Fibroblast of skin of left biceps (primary cell): ENCODE measurements around the gene DCHS2.

Experiments used
- DNase-seq, 2 experiments: peaks; one replicate each; pipeline ENCODE4 v3.0.0-alpha.2; 2013; ENCODE audit warnings: low read depth in 2 of 2

The DCHS2 gene

DNA sequence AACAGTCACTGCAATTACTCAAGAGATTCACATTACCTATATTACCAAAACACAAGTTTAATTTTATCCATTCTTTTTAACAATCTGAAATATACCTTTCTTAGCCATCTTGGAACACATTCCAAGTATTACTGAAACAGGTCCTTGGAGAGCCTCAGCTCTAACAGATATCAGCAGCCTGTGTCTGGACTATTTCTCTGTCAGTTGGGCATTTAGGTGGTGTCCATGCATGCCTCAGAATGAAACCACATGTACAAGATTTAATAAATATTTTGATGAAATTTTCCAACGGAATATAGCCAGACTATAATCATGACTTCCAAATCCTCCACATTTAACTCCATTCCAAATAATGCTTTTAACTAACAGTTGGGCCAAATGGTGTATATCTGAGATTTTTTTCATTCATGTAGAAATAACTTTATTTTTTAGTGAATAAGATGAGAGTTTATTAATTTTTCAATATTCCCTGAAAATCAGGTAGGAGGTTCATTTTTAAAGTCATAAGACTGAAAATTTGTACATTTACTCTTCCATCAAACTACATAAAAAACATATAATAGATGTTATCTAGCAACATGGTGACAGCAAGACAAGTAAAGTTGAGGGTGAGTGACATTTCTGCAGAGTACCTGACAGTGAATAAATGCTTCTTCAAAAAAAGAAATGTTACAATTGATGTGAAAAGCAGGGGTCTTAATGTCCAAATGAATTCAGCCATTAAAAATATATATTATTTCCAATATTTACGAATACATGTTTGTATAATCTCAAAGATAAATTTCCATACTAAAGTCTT, 174.2 kb downstream of the DCHS2 start:
- no peak for DNase-seq

- DNase-seq = no peak
Observed at GRCh38 chr4:154315741-154316140, 175.9 kb downstream of the DCHS2 start.

DNA sequence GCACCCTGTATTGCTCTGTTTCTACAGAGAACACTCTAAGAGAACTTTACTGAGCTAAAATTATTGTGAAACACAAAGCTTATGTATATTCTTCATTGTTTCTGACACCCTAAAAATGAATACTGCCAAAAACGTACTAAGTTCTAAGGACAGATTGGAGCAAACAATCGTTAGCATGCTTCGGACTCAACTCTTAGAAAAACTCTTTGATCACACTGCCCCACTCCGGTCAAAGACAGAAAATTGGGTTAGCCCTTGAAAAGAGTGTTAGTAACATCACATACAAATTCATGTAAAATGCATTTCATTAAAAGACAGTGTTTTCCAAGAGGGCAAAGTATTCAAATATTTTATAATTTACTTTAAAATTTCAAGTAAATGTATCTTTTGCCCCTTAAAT, 177.4 kb downstream of the DCHS2 start:
- peak in 1 of 2 experiments; percentile 17 for DNase-seq

DNA sequence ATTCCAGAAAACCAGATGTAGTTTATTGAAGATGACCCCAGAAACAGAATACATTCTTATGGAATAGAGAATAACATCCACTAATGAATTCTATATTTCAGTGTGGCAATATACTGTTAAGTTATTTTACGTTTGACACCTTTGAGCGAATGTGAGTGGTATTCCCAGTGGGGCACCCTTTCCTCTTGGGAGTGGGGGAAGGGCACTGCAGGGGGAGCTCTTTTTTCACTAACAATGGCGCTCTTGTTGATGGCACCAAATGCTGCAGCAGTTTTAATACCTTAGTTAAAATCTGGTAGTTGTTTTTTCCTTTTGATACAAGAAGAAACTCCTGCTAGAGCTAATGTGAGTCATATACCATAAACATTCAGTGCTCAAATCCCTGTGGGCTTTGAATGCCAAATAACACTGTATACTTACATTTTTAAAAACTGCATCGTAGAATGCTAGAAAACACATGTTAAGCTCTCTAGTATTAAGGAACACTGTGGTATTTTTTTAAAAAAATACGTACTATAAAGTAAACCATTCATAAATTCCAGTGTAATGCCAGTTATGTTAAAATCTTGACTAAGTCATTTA, 178.5 kb downstream of the DCHS2 start:
- DNase-seq = peak; percentile 31 to 32

GRCh38 chr4:154312246-154312645, 179.4 kb downstream of the DCHS2 start:
- DNase-seq = no peak

DNA sequence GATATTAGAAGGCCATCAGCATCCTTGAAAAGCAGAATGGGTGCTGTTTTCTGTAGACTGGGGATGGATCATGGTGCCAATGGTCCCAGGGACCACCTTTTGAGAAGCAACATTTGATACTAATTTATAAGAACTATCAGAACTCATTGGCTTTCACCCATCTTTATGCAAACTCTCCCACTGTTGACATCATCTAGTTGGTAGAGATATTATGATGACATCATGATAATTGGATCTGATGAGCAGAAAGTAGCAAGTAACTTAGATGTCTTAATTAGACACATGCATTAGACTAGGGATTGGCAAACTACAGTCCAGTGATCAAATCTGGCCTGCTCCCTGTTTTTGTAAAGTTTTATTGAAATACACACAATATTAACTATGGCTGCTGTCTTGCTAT, 181.0 kb downstream of the DCHS2 start:
- no peak for DNase-seq

DNA sequence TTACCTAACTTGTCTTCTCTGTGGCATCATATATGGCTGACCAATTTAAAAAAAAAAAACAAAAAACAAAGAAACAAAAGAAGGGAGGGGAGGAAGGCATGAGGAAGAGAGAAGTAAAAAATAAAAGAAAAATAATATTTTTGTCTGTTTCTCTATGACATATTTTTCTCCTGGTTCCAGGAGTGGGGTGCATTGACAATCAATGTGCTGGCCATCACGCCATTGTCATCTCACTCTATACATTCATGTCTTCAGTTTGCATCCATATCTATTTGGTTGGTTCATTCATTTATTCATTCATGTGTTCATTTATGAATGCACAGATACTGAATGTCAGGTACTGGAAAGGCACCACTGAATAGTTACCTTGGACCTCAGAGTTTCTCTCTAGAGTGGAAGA, 183.4 kb downstream of the DCHS2 start:
- DNase-seq = no peak

- peak in 1 of 2 experiments; percentile 19 for DNase-seq
Observed at GRCh38 chr4:154307451-154307850, 184.1 kb downstream of the DCHS2 start.

DNA sequence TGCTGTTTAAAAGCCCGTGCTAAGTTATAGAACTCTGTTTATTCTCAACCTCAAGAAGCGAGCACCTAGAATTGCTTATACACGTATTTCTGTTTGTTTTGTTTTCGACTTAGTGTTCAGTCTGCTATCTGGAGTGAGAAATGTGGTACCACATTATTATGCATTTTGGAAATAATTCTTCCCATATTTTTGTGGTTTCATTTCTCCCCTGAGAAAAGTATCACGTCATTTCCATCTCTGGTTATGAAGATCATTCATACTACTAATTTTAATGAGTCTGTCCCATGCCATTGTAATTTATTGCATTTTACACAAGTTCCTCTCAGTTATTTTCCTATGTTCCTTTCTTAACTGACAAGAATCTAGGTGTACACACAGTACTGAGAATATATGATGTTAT, 186.0 kb downstream of the DCHS2 start:
- peak in 1 of 2 experiments; percentile 19 for DNase-seq

GRCh38 chr4:154304679-154305078, 186.9 kb downstream of the DCHS2 start:
- no peak for DNase-seq

GRCh38 chr4:154294652-154295350, 196.8 kb downstream of the DCHS2 start:
- no peak for DNase-seq

GRCh38 chr4:154293427-154293826, 198.2 kb downstream of the DCHS2 start:
- DNase-seq = no peak

GRCh38 chr4:154292589-154292988, 199.0 kb downstream of the DCHS2 start:
- no peak for DNase-seq

DNA sequence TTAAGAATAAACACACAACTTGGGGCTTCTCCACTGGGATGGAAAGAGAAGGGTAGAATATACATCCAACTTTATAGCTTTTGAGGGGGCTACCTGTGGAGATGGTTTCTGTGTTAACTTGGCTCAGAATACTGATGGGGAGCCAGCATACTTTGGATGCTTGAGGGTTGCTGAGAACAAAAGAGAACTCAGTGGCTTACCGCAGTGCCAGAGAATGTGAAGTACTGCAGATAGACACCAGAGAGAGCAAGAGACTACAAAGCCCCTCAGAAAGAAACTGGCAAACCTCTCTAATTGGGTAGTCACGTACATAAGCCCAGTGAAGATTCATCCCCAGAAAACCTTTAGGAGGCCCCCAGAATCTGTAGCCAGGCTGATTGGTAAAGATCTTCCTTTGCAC, 214.4 kb downstream of the DCHS2 start:
- DNase-seq = no peak

DNA sequence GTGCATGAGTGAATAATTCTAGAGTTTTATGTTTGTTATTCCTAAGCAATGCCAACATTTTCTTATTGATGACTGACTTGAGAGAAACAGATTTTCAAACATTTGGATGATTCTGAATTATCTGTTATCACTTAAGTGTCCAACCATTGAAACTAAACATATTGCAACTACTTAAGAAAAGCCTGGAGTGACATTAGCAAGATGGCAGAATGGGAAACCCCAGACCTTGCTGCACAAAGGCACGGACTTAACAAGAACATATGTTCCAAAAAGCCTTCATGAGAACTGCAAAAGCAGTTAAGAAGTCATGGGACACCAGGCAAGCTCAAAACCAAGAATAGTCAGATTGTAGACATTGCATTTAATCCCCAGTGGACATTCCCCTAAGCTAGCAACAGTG, 215.1 kb downstream of the DCHS2 start:
- DNase-seq = no peak

DNA sequence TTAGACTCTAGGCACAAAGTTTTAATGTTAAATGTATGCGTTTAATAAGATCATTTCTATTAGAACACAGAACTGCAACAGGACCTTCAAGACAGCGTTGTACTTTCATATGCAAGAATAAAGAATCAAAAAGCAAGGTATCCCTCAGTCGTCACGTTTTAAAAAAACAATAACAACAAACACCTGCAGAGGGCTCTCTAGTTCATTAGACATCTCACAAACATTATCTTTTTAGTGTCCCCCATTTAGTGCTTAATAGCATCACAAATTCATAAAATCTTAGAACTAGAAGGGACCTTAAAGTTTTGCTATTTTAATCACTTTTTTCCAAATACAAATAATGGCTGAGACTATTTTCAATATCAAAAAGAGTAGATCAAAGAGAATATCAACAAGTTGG, 236.6 kb downstream of the DCHS2 start:
- DNase-seq = no peak

DNA sequence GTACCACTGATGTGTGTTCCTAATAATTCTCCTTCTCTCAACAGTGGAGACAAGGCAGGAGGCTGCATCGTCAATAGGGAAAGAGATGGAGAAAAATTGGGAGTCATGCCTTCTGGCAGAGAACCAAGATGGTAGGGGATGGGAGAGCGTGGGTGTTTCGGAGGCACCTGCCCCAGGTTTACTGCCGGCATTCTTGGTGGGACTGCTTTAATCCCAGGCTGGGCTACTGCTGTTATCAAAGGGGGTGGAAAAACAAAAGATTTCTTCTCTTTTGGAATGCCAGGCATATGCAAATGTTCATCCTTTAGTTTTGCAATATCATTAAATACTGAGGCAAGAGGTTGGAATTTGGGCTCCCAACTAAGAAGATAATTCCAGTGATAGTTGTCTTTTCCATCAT, 257.0 kb downstream of the DCHS2 start:
- no peak for DNase-seq

DNA sequence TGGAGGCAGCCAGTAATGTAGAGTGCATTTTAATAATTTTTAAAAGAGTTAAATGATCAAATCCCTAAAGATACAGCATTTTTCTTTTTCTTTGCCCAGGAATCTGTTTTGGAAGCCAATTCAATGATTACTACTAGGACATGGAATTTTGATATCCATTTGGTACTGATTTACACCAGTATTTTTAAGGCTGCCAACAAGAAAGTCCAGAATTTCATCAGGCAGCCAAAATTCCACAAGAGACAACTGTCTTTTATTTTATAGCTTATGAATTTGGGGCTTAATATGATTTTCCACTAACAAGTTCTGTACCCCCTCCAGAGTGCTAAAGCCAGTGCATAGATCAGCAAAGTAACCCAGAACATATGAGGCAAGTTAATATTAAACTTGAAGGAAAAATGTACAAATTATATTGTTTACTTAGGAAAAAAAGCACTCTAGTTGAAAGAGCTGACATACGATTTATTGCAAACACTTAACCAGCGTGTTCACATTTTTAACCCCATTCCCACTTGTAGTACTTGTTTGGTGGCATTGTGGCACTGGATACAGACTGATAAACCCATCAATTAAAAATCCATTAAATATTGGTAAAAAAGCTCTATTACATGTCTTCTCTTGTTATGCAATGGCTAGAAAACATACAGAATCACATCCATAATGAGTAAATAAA, 259.7 kb downstream of the DCHS2 start:
- DNase-seq = peak; percentile 25 to 37

DNA sequence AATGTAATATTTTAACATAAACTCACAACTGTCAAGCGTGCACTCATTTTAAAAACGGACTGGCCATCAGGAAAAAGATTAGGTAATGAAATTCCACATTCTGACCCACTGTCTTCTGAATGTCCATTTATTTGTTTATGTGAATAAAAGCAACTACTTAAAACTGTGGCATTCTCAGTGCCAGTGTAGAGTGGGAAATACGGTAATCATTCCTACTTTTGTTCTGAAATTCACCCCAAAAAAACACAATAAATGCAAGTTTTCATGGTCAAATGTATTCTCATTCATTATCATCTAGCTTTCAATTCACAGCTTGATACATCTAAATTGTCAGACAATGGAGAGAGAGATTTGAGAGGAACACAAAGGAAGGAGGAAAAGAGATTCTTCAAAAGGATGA, 260.9 kb downstream of the DCHS2 start:
- DNase-seq = no peak

DNA sequence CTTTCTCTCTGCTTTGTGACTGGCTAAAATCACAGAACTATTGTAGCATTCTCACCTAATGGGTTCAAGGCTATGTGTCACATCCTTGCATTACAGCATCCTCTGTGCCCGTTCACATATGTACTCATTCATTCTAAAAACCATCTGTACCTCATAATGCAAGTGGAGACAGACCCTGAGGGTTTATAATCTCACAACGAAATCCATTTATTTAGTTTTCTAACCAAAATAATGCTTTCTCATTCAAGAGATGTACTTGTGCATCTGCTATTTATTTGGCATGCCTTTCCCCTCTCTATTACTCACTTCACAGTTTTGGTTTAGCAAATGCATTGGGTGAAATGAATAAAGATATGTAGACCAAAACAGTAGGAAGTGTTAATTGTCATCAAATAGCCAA, 261.5 kb downstream of the DCHS2 start:
- DNase-seq = peak in 1 of 2 experiments; percentile 8

- no peak for DNase-seq
Observed at GRCh38 chr4:154222875-154223274, 268.7 kb downstream of the DCHS2 start.

DNA sequence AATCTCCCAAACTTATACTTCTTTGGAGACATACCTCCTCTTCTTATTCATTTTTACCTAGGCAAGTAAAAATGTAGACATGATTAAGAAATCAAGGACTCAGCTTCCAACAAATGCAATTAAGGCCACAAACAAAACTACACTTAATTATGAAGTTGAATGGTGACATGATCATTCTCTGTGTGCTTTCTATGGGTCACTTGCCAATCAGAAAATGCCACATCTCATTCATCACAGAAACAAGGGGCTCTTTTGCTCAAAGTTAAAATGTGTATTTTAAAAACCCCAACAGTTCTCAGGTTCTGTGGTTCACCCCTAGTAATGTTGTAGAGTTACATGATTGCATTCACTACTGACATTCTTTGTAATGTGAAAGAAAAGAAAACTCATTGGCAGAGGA, 273.5 kb downstream of the DCHS2 start:
- DNase-seq = no peak
